Nephron progenitor cell (in vitro differentiated cells): ENCODE measurements around the gene NR2F1-AS1.

Experiments
- DNase-seq: peaks from one replicate; pipeline ENCODE4 v3.0.0; 2021
- H3K27ac Mint-ChIP-seq: 2 replicates; pipeline ENCODE4 v1.8.0; 2021; ENCODE audit warnings: mild to moderate bottlenecking, moderate library complexity, mixed read lengths
- H3K27me3 Mint-ChIP-seq: 2 replicates; pipeline ENCODE4 v1.8.0; 2021; ENCODE audit warnings: mild to moderate bottlenecking, low read depth, mixed read lengths; ENCODE audit not compliant: poor library complexity
- H3K36me3 Mint-ChIP-seq: 2 replicates; pipeline ENCODE4 v1.8.0; 2021; ENCODE audit warnings: low read depth, mixed read lengths
- H3K4me1 Mint-ChIP-seq: 2 replicates; pipeline ENCODE4 v1.8.0; 2021; ENCODE audit warnings: mixed read lengths
- H3K4me3 Mint-ChIP-seq: 2 replicates; pipeline ENCODE4 v1.8.0; 2021; ENCODE audit warnings: mild to moderate bottlenecking, moderate library complexity, mixed read lengths
- H3K9me3 Mint-ChIP-seq: 2 replicates; pipeline ENCODE4 v1.8.0; 2021; ENCODE audit warnings: mild to moderate bottlenecking, moderate library complexity, mixed read lengths
- TF ChIP-seq, protein P1 (sequence below): fragments of 200-600 bp; sonication (generic); IDR thresholded peaks from 2 replicates; pipeline ENCODE4 v1.5.0; 2021; ENCODE audit warnings: antibody characterized with exemption

NR2F1-AS1 gene

DNA sequence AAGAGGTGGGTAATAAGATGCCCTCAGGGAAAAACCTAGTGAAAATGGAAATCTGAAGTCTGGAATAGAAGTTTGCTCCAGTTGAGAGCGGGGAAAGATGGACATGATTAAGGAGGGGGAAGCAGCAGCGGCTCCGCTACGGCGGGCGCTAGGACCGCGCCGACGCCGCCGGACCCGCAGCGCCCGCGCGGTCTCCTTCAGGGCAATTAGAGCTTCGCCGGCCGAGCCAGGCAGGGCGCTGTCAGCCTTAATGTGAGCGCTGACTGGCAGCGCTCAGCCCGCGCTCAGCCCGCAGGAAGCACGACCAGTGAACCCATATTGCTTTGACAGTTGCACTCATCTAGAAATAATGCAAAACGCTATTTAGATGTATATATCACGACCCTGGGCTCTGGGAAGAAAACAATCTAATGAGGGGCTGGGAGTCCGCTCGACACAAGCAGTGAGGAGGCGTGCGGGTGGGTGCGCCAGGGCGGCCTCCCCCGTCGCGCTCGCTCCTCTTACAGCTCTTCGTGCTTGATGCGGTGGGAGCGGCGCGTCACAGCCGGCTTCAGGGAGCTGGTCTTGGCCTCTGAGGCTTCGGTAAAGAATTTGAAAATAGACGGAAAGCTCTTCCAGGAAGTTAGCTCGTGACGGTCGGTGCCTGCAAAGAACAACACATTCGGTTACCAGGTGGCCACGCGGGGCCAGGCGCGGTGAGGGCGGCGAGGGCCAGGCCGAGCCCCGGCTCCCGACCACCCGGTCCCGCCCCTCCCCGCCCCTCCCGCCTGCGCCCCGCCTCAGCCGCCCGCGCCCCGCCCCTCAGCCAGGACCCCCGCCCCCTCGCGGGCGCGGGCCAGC lies 39.7 kb upstream of the NR2F1-AS1 start:
- TF ChIP-seq, protein P1, sequence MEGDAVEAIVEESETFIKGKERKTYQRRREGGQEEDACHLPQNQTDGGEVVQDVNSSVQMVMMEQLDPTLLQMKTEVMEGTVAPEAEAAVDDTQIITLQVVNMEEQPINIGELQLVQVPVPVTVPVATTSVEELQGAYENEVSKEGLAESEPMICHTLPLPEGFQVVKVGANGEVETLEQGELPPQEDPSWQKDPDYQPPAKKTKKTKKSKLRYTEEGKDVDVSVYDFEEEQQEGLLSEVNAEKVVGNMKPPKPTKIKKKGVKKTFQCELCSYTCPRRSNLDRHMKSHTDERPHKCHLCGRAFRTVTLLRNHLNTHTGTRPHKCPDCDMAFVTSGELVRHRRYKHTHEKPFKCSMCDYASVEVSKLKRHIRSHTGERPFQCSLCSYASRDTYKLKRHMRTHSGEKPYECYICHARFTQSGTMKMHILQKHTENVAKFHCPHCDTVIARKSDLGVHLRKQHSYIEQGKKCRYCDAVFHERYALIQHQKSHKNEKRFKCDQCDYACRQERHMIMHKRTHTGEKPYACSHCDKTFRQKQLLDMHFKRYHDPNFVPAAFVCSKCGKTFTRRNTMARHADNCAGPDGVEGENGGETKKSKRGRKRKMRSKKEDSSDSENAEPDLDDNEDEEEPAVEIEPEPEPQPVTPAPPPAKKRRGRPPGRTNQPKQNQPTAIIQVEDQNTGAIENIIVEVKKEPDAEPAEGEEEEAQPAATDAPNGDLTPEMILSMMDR: no peak
- peak overlapping the region; percentile 86 for H3K27ac Mint-ChIP-seq
- peaks cover 31% of the 10 kb centered on the region for H3K4me1 Mint-ChIP-seq
- H3K27me3 Mint-ChIP-seq: peaks cover 40% of the 10 kb centered on the region
- H3K36me3 Mint-ChIP-seq: no peaks in the 10 kb centered on the region
- H3K4me3 Mint-ChIP-seq: peak overlapping the region; percentile 94
- H3K9me3 Mint-ChIP-seq: no peaks in the 10 kb centered on the region
- peak; percentile 76 for DNase-seq

DNA sequence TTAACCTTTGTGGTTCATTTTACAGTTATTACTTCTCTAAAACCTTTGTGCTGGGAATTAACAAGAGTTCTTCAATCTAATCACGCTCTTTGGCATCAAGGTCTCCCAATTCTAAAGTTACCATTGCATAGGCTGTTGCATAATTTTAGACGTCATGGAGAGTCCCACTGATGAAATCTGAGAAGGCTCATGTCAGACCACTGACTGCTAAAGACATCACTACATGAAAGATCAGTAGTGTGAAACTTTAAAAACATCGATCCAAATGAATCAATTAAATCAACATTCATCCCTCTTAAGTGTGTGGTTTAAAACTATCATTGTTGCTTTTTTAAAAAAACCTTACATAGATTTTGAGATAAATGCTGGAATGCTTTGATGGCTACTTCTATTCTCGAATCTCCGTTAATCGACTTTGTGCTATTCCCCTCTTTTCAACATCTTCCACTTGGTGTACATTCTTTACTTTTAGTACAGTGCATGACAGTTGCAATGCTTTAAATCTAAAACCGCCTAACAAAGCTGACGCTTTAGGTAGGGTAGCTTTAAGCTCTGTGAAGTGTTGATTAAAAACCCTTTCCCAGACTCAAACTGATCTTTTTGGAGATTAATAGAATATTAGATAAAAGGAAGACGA lies 35.6 kb upstream of the NR2F1-AS1 start:
- Mint-ChIP-seq H3K27me3 (peaks cover 3% of the 10 kb centered on the region), H3K4me3 (no peak overlapping the region), H3K4me1 (peaks cover 27% of the 10 kb centered on the region), H3K27ac (no peak overlapping the region), H3K9me3 (no peaks in the 10 kb centered on the region), H3K36me3 (no peaks in the 10 kb centered on the region)
- TF ChIP-seq, protein P1: no peak
- no peak for DNase-seq

DNA sequence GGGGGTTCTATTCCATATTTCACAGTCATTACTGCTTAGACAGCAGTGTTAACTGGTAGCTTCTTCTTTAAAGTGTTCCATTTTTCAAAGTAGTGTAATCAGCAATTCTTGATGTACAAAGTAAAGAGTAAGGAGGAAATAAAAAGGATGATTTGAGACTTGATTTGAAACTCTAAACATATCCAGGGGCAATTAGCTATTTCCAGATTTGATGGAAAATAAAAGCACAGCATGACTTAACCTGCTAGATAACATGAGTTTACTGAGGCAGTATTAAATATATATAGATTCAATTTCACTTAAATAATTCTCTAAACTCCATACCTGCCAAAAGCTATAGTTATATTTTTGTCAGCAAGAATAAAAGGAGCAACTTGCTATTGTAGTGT lies 31.8 kb upstream of the NR2F1-AS1 start:
- no peaks in the 10 kb centered on the region for H3K36me3 Mint-ChIP-seq
- H3K27ac Mint-ChIP-seq: no peak overlapping the region
- TF ChIP-seq, protein P1: no peak
- DNase-seq: no peak
- no peaks in the 10 kb centered on the region for H3K27me3 Mint-ChIP-seq
- peaks cover 36% of the 10 kb centered on the region for H3K4me1 Mint-ChIP-seq
- H3K4me3 Mint-ChIP-seq: no peak overlapping the region
- H3K9me3 Mint-ChIP-seq: no peaks in the 10 kb centered on the region

DNA sequence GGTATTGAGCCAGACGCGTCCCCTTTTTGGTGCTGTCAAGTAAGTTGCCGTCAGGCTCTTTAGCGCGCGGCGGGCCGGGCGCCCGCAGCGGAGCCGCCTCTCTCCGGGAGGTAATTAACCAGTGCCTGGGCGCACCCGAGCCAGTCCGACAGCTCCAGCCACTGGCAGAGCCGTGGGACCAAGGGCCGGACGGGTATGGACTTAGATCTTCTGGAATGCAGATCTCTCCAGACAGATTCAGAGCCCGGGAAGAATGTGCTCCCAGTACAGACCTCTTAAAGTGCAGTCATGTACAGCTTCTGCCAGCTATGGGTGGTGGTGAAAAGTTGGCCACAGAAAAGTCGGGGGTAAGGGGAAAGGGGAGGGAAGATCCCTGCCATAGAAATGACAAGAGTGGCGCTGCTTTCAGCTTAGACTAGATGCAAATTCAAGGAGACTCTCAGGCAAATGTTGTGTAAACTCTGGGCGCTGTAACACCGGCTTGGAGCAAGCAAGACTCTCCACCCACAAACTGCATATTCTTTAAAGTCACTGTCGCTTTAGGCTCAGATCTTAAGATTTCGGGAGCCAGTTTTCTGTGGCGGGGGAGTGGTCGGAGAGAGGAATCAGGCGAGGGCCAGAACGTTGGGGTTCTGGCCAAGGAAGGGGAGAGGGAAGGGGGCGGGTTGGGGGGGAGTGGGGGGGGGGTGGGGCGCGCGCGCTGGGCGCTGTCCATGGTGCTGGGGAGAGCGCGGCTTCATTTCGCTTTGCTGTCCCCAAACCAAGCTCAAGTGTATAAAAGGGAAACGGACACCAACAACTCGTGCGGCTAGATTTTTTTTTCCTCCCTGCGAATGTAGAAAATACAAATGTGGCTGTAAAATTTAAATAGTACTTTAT lies 31.2 kb upstream of the NR2F1-AS1 start:
- H3K27ac Mint-ChIP-seq: no peak overlapping the region
- H3K4me1 Mint-ChIP-seq: peaks cover 43% of the 10 kb centered on the region
- no peaks in the 10 kb centered on the region for H3K27me3 Mint-ChIP-seq
- peak overlapping the region; percentile 63 for H3K4me3 Mint-ChIP-seq
- no peaks in the 10 kb centered on the region for H3K9me3 Mint-ChIP-seq
- DNase-seq: peak; percentile 72
- H3K36me3 Mint-ChIP-seq: no peaks in the 10 kb centered on the region
- TF ChIP-seq, protein P1: no peak

DNA sequence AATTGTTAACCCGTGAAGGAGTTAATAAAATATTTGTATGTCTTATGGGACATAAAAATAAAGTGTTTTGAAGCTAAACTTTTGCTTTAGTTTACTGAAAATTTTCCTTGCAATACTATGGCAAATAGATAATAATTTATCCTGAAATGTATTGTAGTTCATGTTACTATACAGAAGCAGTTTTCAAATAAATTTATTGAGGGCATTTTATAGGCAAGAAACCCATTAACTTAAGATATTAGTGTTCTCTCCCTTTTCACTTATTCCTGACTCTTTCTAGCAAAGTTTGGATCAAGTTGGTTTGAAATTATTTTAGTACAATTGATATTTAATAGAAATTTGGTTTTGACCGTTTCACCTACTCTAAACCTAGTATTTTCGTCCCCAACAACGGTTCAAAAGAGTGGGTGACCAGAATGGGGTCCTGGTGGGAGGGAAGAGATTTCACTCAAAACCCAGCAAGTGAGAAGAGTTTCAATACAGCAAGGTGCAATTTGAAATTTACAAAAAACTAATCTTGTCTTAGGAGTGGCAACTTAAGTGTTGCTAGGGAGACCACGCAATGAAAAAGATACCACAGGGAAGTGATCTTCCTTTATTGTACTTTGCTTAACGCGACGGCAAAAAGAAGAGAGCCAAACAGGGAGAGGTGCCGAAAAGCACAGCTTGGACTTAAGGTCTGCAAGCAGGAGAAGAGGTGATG lies 30.4 kb upstream of the NR2F1-AS1 start:
- Mint-ChIP-seq H3K36me3 (no peaks in the 10 kb centered on the region), H3K4me1 (peaks cover 51% of the 10 kb centered on the region), H3K27me3 (no peaks in the 10 kb centered on the region), H3K27ac (no peak overlapping the region), H3K9me3 (no peaks in the 10 kb centered on the region), H3K4me3 (peak overlapping the region; percentile 59)
- TF ChIP-seq, protein P1: no peak
- DNase-seq: no peak
